SW 1271 (cell line): ENCODE data around the gene NFILZ.

Experiments
- DNase-seq, 2 experiments: peaks; one replicate each; lab custom pipeline; 2025; lab: John Stamatoyannopoulos, UW

The NFILZ gene

GRCh38 chr19:8641908-8642547, 11.6 kb downstream of the NFILZ start:
- DNase-seq, result peak in 1 of 2 experiments; percentile 59

- DNase-seq, result no peak
Observed at GRCh38 chr19:8642561-8642960, 12.1 kb downstream of the NFILZ start.

- no peak for DNase-seq
Observed at GRCh38 chr19:8643860-8644653, 13.6 kb downstream of the NFILZ start.

- no peak for DNase-seq
Observed at GRCh38 chr19:8648240-8648639, 17.8 kb downstream of the NFILZ start.

- DNase-seq, result peak in 1 of 2 experiments; percentile 57
Observed at GRCh38 chr19:8654591-8655339, 24.3 kb downstream of the NFILZ start.

GRCh38 chr19:8655340-8655709, 24.9 kb downstream of the NFILZ start:
- DNase-seq, result no peak

- no peak for DNase-seq
Observed at GRCh38 chr19:8657869-8658268, 27.4 kb downstream of the NFILZ start.

- DNase-seq, result no peak
Observed at GRCh38 chr19:8659905-8660304, 29.5 kb downstream of the NFILZ start.

- no peak for DNase-seq
Observed at GRCh38 chr19:8662263-8662662, 31.8 kb downstream of the NFILZ start.

- DNase-seq, result no peak
Observed at GRCh38 chr19:8663920-8664670, 33.7 kb downstream of the NFILZ start.

GRCh38 chr19:8664671-8665057, 34.2 kb downstream of the NFILZ start:
- DNase-seq, result no peak

GRCh38 chr19:8665468-8666213, 35.2 kb downstream of the NFILZ start:
- DNase-seq, result no peak

GRCh38 chr19:8666814-8667405, 36.5 kb downstream of the NFILZ start:
- no peak for DNase-seq

GRCh38 chr19:8673276-8673891, 43.0 kb downstream of the NFILZ start:
- no peak for DNase-seq

GRCh38 chr19:8675066-8675465, 44.6 kb downstream of the NFILZ start:
- no peak for DNase-seq

GRCh38 chr19:8678244-8678807, 47.9 kb downstream of the NFILZ start:
- no peak for DNase-seq
